AML-193 (cell line): ENCODE results near the gene DDX39A.
"Not testable (repeated sequence)": the region's sequence is repeated elsewhere in the genome, so short reads cannot be mapped to it uniquely, and the experiment has no call there.

Source experiments
- DNase-seq, 2 experiments: peaks; one replicate each; lab custom pipeline; 2025; lab: John Stamatoyannopoulos, UW

The DDX39A gene

GRCh38 chr19:14408491-14409145 is 10.5 kb downstream of the DDX39A start:
- DNase-seq = no peak

GRCh38 chr19:14407605-14408484 is 11.3 kb downstream of the DDX39A start:
- DNase-seq = no peak

DNA sequence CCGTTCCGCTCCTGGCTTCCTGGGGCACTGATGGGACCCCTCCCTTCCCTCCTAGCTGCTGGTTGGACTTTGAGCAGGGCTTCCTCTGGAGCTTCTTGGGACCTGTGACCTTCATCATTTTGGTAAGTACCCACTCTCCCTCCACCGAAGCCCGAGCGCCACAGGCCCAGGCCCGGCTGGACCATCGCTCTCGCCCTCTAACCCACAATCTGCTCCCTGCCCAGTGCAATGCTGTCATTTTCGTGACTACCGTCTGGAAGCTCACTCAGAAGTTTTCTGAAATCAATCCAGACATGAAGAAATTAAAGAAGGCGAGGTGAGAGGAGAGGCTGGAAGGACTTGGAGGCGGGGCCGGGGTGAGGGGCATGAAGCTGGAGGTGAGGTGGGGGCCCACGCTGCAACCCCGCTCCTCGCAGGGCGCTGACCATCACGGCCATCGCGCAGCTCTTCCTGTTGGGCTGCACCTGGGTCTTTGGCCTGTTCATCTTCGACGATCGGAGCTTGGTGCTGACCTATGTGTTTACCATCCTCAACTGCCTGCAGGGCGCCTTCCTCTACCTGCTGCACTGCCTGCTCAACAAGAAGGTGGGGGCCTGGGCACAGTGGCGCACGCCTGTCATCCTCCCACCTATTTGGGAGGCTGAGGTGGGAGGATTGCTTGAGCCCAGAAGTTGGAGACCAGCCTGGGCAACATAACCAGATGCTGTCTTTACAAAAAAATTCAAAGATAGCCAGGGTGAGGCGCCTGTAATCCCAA is 12.3 kb downstream of the DDX39A start:
- no peak for DNase-seq

- peak; percentile 42 to 55 for DNase-seq
Measured at GRCh38 chr19:14405758-14406644, 13.1 kb downstream of the DDX39A start.

DNA sequence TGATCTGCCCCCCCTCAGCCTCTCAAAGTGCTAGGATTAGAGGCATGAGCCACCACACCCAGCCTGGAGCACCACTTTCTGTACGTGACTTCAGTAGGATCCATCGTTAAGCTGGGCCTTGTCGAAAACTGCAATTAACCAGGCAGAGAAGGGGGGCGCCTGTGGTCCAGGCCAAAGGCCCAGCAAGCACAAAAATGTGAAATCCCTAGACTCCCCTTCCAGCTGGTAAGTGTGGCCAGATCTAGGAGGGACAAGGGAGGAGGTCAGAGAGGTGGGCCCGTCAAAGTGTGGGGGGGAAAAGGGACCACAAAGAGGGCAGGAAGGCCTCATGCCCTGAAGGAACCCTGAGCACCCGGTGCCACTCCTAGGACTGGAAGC is 13.8 kb downstream of the DDX39A start:
- DNase-seq = no peak

GRCh38 chr19:14404312-14404711 is 14.8 kb downstream of the DDX39A start:
- no peak for DNase-seq

DNA sequence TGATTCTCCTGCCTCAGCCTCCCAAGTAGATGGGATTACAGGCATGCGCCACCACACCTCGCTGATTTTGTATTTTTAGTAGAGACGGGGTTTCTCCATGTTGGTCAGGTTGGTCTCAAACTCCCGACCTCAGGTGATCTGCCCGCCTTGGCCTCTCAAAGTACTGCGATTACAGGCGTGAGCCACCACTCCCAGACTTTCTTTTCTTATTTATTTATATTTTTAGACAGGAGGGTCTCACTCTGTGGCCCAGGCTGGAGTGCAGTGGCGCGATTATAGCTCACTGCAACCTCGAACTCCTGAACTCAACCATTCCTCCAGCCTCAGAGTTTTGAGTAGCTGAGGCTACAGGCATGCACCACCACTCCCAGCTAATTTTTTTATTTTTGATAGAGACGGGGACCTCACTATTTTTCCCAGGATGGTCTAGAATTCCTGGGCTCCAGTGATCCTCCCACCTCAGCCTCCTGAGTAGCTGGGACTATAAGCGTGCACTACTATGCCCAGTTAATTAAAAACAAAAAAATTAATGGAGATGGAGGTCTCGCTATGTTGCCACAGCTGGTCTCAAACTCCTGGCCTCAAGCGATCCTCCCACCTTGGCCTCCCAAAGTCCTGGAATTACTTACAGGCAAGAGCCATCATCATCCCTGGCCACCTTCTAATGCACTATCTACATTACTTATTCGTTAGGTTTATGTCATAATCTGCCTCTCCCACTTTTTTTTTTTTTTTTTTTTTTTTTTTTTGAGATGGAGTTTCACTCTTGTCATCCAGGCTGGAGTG is 15.8 kb downstream of the DDX39A start:
- DNase-seq = not testable (repeated sequence)

DNA sequence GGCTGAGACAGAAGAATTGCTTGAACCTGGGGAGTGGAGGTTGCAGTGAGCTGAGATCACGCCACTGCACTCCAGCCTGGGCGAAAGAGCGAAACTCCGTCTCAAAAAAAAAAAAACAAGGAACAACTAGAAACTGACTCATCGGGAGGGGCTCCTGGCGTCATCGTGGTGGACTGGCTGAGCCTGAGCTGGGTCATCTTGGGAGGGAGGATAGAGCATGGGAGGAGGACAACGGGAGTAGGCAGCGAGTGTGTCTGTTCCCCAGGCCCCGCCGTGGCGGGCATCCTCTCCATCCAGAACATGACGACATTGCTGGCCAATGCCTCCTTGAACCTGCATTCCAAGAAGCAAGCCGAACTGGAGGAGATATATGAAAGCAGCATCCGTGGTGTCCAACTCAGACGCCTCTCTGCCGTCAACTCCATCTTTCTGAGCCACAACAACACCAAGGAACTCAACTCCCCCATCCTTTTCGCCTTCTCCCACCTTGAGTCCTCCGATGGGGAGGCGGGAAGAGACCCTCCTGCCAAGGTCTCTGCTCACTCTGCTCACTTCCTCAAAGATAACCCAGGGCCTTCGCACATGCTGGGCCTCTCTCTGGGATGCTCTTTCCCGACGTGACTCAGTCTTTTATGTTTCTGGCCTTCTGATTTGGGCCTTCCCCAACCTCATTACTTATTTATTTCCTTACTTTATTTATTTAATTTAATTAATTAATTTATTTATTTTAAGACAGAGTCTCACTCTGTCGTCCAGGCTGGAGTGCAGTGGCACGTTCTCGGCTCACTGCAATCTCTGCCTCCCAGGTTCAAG is 16.6 kb downstream of the DDX39A start:
- no peak for DNase-seq

DNA sequence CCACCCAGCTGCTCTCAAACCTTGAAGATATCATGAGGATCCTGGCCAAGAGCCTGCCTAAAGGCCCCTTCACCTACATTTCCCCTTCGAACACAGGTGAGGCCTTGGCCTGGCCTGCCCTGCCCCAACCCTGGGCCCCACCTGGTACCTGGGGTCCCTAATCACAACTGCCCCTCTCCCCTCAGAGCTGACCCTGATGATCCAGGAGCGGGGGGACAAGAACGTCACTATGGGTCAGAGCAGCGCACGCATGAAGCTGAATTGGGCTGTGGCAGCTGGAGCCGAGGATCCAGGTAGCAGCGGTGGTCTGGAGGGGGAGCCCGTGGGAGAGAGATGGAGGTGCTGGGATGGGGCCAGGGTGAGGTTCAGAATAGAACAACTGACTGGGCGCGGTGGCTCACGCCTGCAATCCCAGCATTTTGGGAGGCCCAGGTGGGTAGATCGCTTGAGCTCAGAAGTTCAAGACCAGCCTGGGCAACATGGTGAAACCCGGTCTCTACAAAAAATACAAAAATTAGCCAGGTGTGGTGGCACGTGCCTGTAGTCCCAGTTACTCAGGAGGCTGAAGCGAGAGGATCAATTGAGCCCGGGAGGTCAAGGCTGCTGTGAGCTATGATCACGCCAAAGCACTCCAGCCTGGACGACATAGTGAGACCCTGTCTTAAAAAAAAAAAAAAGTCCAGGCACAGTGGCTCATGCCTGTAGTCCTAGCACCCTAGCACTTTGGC is 17.5 kb downstream of the DDX39A start:
- no peak for DNase-seq

DNA sequence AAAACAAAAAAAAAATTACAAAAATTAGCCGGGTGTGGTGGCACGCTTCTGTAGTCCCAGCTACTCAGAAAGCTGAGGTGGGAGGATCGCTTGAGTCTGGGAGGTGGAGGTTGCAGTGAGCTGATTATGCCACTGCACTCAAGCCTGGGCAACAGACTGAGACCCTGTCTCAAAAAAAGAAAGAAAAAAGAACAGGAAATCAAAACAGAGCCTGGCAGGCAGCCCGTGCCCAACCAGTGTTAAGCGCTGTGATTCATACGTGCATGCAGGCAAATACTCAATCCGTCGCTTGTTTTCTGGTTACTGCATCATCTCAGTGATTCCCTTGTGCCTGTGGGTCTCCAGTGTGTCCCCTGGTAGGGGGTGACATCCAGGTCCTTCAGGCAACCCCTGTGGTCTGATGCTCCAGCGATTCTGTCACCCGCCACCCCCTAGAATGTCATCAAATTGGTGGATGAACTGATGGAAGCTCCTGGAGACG is 18.1 kb downstream of the DDX39A start:
- no peak for DNase-seq

- not testable (repeated sequence) for DNase-seq
Measured at GRCh38 chr19:14397168-14397567, 22.0 kb downstream of the DDX39A start.

DNA sequence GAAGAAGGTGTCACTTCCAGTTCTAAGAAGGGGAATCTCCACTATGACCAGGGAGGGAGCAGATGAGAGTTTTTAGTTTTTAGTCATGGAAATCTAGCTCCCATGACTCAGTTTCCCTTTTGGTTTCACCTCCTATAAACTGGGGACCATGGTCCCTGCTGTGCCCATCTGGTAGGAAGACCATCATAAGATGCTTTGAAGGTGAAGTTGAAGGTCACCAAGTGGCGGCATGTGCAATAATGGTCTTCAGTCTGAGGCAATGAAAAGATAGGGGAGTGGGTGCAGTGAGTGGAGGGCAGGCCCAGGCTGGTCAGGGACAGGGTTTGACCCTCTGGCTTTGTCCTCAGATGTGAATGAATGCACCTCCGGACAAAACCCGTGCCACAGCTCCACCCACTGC is 22.4 kb downstream of the DDX39A start:
- DNase-seq = not testable (repeated sequence)

DNA sequence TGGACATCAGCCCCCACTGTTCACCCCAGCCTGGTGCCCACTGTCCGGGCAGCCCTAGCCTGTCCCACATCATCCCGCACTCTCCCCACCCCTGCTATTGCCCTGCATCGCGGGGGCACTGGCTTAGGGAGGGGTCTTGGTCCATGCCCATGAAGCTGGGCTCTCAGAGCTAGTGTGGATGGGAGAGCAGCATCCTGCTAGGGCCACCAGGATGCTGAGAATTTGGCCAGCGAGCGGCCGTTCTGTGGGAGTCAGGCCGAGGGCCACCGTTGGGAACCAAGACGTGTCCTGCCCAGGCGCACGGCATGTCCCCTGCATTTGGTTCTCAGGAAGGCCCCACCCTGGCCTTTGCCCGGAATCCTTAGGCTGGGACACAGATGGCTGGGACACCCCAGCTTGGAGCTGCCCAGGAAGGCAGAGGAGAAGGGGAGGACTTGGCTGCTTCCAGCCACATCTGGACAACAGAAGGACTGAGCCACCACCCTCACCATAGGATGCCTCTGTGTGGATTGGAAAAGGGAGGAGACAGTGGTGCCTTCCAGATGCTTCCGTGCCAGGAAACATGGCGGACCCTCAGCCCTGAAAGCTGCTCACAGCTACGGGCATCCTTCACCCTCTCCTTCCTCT is 23.3 kb downstream of the DDX39A start:
- no peak for DNase-seq

- no peak for DNase-seq
Measured at GRCh38 chr19:14395262-14395661, 23.9 kb downstream of the DDX39A start.

GRCh38 chr19:14394167-14394566 is 25.0 kb downstream of the DDX39A start:
- DNase-seq = no peak

DNA sequence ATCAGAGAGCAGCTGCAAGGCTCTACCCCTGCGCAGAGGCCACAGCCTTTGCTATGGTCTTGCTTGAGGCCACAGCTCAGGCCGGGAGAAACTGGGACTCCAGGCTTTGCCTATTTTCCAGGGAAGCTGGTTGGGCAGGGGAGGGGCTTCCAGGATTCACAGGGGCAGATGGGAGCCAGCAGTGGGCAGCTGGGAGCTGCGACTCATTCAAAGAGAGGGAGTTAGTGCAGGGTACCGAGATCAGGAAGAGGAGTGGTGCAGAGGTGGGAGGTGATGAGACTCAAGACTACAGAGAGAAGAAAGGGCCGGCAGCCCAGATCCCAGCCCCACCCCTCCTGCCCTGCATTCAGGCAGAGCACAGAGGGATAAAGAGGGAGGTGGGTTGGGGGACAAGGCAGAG is 25.8 kb downstream of the DDX39A start:
- no peak for DNase-seq

GRCh38 chr19:14391156-14391821 is 27.9 kb downstream of the DDX39A start:
- DNase-seq = no peak

DNA sequence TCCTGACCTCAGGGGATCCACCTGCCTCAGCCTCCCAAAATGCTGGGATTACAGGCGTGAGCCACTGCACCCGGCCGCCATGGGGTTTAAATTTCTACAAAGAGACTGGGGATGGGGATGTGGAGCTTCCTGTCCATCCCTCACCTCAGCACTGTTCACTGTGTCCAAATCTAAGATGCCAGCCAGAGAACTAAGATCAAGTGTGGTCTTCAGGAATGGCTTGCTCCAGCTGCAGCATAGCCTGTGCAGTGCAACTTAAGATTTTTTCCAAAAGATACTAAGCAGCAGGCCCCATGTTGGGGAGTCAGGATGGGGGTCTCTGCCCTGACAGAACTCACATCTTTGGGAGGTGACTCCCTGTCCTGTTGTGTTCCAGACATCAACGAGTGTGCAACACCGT is 28.6 kb downstream of the DDX39A start:
- DNase-seq = no peak
